Measurements from ENCODE around the gene MTHFD1L.

Gene MTHFD1L

GRCh38 chr6:150876598-150876997, 11.1 kb downstream of the MTHFD1L start:
- DNase-seq (ENCODE audit: extremely low spot score): no peak
- TF ChIP-seq FOXK2 (IDR thresholded peaks at IDR 0.05) (no peak), ELF4 (IDR thresholded peaks at IDR 0.05) (no peak), FOXA1 (IDR thresholded peaks at IDR 0.05) (no peak), BHLHE40 (IDR thresholded peaks at IDR 0.05; ENCODE audit: borderline replicate concordance) (no peak), L3MBTL2 (conservative IDR thresholded peaks at IDR 0.05) (no peak), FOXM1 (IDR thresholded peaks at IDR 0.05; ENCODE audit: borderline replicate concordance) (no peak), TARDBP (IDR thresholded peaks at IDR 0.05) (no peak), SUZ12 (IDR thresholded peaks at IDR 0.05) (no peak), ZNF384 (IDR thresholded peaks at IDR 0.05) (no peak)
- ChIA-PET CTCF (no interaction called here), POLR2A (no interaction called here)

- ChIA-PET POLR2A (interaction anchor here (1.0 kb wide), 1 partner anchor 11 kb away, joined by 4 read pairs; no protein-coding TSS in a partner anchor), CTCF (interaction anchor here (0.8 kb wide), 1 partner anchor 14 kb away, joined by 3 read pairs; no protein-coding TSS in a partner anchor)
- DNase-seq (ENCODE audit: extremely low spot score): no peak
- TF ChIP-seq BHLHE40 (IDR thresholded peaks at IDR 0.05; ENCODE audit: borderline replicate concordance) (no peak), ZNF384 (IDR thresholded peaks at IDR 0.05) (no peak), LEF1 (IDR thresholded peaks at IDR 0.05; ENCODE audit: borderline replicate concordance) (no peak), FOXK2 (IDR thresholded peaks at IDR 0.05) (no peak), SUZ12 (IDR thresholded peaks at IDR 0.05) (no peak)
These were observed 12.4 kb downstream of the MTHFD1L start for GRCh38 chr6:150877928-150878327.

DNA sequence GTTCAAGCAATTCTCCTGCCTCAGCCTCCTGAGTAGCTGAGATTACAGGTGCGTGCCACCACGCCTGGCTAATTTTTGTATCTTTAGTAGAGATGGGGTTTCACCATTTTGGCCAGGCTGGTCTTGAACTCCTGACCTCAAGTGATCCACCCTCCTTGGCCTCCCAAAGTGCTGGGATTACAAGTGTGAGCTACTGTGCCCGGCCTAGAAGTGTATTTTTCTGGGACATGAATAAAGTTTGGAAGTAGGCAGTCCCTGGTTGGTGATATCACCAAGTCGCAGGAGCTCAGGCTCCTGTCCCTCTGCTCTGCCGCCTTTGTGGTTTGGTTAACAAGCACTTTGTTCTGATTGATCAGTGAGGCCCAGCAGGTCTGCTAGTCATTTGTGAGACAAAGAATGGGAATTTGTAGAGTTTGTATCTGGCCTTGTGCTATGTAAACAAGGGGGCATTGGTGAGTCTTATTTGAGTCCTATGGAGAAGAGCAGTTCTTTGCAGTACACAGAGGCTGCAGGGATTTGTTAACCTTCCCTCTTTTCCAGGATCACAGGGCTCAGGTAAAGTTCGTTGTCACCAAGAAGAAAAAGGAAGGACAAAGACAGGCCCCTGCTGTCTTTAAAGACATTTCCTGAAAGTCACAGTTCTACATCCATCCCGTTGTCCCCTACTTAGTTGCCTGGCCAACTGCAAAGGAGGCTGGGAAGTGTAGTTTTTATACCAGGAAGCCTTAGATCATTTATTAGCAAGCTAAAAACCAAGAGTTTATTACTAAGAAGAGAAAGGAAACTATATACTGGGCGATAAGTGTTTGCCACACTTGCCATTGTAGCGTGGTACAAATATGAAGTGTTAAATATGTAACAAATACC, 13.1 kb downstream of the MTHFD1L start:
- no peak for TF ChIP-seq BHLHE40 (IDR thresholded peaks at IDR 0.05; ENCODE audit: borderline replicate concordance)
- no peak for TF ChIP-seq ELF4 (IDR thresholded peaks at IDR 0.05)
- no peak for TF ChIP-seq SUZ12 (IDR thresholded peaks at IDR 0.05)
- TF ChIP-seq NFRKB (IDR thresholded peaks at IDR 0.05): no peak
- TF ChIP-seq LEF1 (IDR thresholded peaks at IDR 0.05; ENCODE audit: borderline replicate concordance): no peak
- no peak for TF ChIP-seq FOXA1 (IDR thresholded peaks at IDR 0.05)
- TF ChIP-seq FOXM1 (IDR thresholded peaks at IDR 0.05; ENCODE audit: borderline replicate concordance): no peak
- DNase-seq (ENCODE audit: extremely low spot score): no peak
- POLR2A ChIA-PET: interaction anchor here (1.0 kb wide), 1 partner anchor 12 kb away, joined by 4 read pairs; no protein-coding TSS in a partner anchor
- CTCF ChIA-PET: no interaction called here

- DNase-seq (ENCODE audit: extremely low spot score): no peak
- ChIA-PET CTCF (interaction anchor here (0.6 kb wide), 1 partner anchor 182 kb away, joined by 3 read pairs; no protein-coding TSS in a partner anchor), POLR2A (interaction anchor here (1.3 kb wide), 1 partner anchor 15 kb away, joined by 3 read pairs; the partner anchor contains the start of gene MTHFD1L)
- TF ChIP-seq CTBP1 (IDR thresholded peaks at IDR 0.05; ENCODE audit: borderline replicate concordance) (no peak), NFRKB (IDR thresholded peaks at IDR 0.05) (no peak), BHLHE40 (IDR thresholded peaks at IDR 0.05; ENCODE audit: borderline replicate concordance) (no peak), SUZ12 (IDR thresholded peaks at IDR 0.05) (no peak), FOXA1 (IDR thresholded peaks at IDR 0.05) (no peak), HDGF (IDR thresholded peaks at IDR 0.05; ENCODE audit: borderline replicate concordance) (no peak), ZNF384 (IDR thresholded peaks at IDR 0.05) (no peak), ARNT (IDR thresholded peaks at IDR 0.05) (no peak), LEF1 (IDR thresholded peaks at IDR 0.05; ENCODE audit: borderline replicate concordance) (no peak), SP1 (IDR thresholded peaks at IDR 0.05) (no peak), FOXK2 (IDR thresholded peaks at IDR 0.05) (no peak), TARDBP (IDR thresholded peaks at IDR 0.05) (no peak), L3MBTL2 (conservative IDR thresholded peaks at IDR 0.05) (no peak), ELF4 (IDR thresholded peaks at IDR 0.05) (no peak), FOXM1 (IDR thresholded peaks at IDR 0.05; ENCODE audit: borderline replicate concordance) (no peak)
- TF ChIP-seq, protein P1, sequence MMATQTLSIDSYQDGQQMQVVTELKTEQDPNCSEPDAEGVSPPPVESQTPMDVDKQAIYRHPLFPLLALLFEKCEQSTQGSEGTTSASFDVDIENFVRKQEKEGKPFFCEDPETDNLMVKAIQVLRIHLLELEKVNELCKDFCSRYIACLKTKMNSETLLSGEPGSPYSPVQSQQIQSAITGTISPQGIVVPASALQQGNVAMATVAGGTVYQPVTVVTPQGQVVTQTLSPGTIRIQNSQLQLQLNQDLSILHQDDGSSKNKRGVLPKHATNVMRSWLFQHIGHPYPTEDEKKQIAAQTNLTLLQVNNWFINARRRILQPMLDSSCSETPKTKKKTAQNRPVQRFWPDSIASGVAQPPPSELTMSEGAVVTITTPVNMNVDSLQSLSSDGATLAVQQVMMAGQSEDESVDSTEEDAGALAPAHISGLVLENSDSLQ (IDR thresholded peaks at IDR 0.05): no peak
These were observed 14.8 kb downstream of the MTHFD1L start for GRCh38 chr6:150880336-150880735.

DNA sequence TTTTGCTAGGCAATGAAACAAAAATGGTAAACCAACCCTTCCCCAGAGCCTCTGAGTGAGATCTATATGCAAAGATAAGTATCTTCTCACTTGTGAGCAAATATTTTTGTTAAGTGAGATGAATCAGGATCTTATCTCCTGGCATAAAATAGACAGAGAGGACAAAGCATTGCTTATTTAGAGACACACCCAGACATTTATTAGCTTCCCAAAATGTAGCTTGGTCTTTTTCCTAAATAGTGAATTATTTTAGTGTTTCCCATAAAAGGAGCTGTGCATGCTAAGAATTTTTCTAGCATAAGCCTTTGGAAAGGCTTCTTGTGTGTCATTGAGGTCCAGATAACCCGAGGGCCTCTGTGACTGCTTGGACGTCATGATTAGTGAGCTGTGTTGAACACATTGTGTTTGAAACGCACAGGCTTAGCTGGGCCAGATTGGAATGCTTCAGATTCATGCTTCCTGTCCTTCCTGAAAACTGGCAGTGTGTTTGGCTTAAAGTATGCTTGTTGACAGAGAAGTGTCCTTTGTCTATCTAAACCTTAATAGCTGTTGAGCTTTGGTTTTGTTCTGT, 16.5 kb downstream of the MTHFD1L start:
- CTCF ChIA-PET: interaction anchor here (0.6 to 1.6 kb wide), 5 partner anchors 10 to 1358 kb away, joined by 3 to 7 read pairs (median 5); no protein-coding TSS in a partner anchor

DNA sequence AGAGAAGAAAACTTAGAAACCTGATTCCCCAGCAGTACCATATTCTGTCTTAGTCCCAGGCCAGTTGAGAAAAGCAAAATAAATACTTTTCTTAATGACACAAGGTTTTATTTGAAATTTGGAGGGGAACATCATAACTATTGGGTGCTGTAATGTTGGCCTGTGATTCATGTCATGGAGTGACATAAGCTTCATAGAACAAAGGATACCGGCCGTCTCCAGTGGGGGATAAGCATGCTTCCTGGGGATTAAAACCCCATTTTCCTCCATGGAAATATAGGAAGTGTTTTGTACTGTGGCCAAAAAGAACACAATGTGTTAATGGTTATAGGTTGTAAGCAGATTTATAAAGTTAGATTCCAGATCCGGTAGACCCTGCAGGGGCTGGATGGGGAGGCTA, 18.0 kb downstream of the MTHFD1L start:
- DNase-seq (ENCODE audit: extremely low spot score): no peak
- TF ChIP-seq, protein P1 (IDR thresholded peaks at IDR 0.05): no peak
- no peak for TF ChIP-seq LEF1 (IDR thresholded peaks at IDR 0.05; ENCODE audit: borderline replicate concordance)
- no peak for TF ChIP-seq BHLHE40 (IDR thresholded peaks at IDR 0.05; ENCODE audit: borderline replicate concordance)
- ChIA-PET POLR2A (no interaction called here), CTCF (no interaction called here)

More for the DNA sequence above, 16.5 kb downstream of the MTHFD1L start:
- POLR2A ChIA-PET: interaction anchor here (1.7 kb wide), 1 partner anchor 16 kb away, joined by 13 read pairs; the partner anchor contains the start of gene MTHFD1L
- TF ChIP-seq SP1 (IDR thresholded peaks at IDR 0.05): no peak
- no peak for TF ChIP-seq LEF1 (IDR thresholded peaks at IDR 0.05; ENCODE audit: borderline replicate concordance)
- no peak for TF ChIP-seq ARNT (IDR thresholded peaks at IDR 0.05)
- no peak for TF ChIP-seq CTBP1 (IDR thresholded peaks at IDR 0.05; ENCODE audit: borderline replicate concordance)
- TF ChIP-seq TARDBP (IDR thresholded peaks at IDR 0.05): no peak
- no peak for TF ChIP-seq HDGF (IDR thresholded peaks at IDR 0.05; ENCODE audit: borderline replicate concordance)
- no peak for DNase-seq (ENCODE audit: extremely low spot score)
